GM19099 (cell line): ENCODE data around the gene ADAT1.

Source experiments
- POLR2A ChIP-seq: IDR thresholded peaks from 3 replicates; pipeline ENCODE4 v1.6.1; 2011; ENCODE audit warnings: low read depth; ENCODE audit not compliant: insufficient read length; ENCODE audit errors: extremely low read depth

ADAT1 gene

GRCh38 chr16:75570396-75571065, 52.5 kb downstream of the ADAT1 start:
- TF ChIP-seq POLR2A = no peak

DNA sequence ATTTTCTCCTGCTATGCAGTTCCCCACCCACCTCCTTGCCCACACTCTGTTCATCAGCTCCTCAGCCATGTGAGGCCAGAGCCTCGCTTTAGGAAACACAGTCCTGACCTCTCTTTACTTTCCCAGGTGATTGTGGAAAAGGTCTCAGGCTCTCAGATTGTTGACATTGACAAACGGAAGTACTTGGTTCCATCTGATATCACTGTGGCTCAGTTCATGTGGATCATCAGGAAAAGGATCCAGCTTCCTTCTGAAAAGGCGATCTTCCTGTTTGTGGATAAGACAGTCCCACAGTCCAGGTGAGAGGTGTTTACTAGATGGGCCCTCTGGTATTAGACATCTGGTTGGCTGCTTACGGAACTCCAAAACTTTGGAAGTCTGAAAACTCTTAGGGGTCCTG, 55.2 kb downstream of the ADAT1 start:
- TF ChIP-seq POLR2A = no peak

DNA sequence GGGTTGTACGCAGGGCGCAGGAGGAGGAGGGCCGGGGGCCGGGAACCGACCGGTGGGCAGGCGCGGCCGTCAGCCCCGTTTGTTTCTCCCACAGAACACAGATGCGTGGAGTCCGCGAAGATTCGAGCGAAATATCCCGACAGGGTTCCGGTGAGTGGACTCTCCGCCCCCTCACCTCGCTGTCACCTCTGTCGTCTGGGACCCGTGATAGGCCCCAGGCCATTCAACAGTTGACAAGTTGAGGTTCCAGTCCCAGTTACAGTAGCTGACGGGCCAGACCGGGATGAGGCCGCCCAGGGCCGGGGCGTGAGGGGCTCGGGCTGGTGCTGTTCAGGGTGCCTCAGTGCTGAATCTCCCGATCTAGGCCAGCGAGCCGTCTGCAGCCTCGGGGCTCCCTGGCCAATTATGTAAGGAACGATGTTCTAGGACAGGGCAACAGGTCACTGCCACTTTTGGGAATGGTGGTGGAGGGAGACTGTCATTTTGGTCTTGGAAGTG, 56.3 kb downstream of the ADAT1 start:
- no peak for TF ChIP-seq POLR2A

DNA sequence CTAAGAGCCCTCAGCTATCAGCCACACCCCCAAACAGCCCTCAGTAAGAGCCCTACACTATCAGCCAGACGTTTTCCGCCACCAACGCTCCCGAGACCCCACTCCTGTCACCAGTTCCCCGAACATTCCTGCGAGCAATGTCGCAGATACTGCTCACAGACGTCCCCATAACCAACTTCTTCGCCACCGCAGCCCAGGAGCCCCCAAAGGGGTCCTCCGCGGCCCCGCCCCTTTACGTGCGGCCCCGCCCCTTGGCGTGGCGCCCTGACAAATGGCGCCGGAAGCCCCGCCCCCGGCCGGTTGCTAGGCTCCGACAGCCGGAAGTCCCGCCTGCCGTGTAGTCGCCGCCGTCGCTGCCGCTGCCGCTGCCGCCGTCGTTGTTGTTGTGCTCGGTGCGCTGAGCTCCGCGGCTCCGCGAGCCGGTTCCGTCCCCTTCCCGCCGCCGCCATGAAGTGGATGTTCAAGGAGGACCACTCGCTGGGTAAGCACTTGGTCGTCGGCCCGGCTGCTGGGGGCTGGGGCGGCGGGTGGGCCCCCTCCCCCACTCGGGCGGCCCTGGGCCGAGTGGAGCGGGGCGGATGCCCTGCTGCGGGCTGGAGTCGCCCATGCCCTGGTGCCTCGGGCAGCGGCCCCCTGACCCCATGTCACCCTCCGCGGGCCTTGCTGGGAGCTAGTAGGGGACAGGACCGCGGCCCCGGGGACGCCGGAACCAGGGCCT, 56.9 kb downstream of the ADAT1 start, which contains the start of gene GABARAPL2:
TSS of gene GABARAPL2 (plus strand) at position 340 of the 718 bp plus-strand sequence. CDS start at position 448, 108 bp downstream.
- TF ChIP-seq POLR2A = peak; percentile 49

DNA sequence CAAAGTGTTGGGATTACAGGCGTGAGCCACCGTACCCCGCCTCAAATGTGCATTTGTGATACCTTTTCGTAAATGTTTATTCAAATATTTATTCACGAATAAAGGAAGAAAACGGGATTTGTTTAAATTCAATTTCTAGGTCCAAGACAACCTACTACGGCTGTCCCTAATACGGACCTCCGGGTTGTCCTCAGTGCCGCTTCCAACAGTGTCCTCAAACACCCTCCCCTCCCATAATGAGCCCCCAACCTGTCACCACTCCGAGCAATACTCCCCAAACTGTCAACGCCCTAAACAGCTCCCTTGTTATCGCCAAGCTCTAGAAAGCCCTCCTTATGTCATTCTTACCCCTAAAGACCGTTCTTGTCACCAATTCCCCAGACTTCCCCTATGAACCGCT, 57.4 kb downstream of the ADAT1 start:
- no peak for TF ChIP-seq POLR2A

GRCh38 chr16:75559564-75560372, 63.3 kb downstream of the ADAT1 start:
- no peak for TF ChIP-seq POLR2A

GRCh38 chr16:75558846-75559401, 64.2 kb downstream of the ADAT1 start:
- TF ChIP-seq POLR2A = no peak

DNA sequence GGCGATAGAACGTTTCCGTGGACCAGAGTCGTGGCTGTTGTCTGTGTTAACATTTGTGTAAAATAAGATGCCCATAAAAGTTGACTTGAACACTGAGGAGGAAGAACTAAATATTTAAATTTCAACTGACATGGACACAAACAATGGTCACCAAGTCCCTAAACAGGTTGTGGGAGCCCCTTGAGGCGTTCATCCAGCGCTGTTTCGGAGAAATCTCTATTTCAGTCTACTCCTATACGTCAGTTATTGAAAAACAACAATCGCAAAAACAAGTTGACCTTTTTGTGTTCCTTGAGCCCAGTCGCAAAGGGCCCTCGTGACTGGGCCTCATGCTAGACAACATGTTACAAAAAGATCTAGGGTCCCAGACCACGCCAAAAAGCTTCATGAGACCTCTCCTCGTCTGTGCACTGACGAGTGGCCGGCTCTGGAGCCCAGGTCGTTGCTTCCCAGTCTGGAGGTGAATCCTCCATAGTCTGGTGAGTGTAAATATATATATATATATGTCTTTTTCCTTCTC, 66.6 kb downstream of the ADAT1 start:
- TF ChIP-seq POLR2A = no peak

DNA sequence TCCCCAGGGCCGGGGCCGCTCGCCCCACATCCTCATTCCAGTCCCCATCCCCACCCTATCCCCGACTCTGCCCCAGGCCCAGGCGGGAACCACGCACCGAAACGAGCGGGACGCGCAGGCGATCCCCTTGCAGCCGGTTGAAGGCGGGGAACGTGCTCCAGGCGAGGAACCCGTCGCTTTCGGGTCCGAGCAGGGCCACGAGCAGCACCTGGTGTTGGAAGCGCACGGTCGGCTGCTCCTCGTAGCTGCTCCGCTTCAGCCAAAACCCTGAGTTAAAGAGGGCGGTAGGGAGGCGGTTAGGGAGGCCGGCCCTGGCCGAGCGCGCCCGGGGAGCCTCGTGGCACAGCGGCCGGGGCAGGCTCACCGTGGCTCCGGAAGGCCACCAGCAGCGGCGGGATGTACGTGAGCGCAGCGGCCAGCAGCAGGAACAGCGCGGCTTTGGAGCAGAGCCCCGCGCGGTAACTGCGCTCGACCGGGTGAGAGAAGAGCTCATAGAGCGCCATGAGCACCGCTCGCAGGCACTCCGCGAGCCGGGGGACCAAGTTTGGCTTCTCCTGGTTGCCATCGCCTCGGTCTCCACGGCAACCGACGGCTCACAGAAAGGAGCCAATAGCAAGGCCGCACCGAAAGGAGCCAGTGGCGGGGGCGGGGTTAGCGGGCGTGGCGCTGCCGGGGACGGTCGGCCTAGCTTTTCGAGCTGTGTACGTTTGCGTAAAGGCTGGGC, 67.2 kb downstream of the ADAT1 start, which contains the start of gene TMEM231:
TSS of gene TMEM231 (minus strand) at position 546 of the 724 bp plus-strand sequence. CDS start at position 503, 43 bp downstream.
- peak; percentile 43 for TF ChIP-seq POLR2A

- TF ChIP-seq POLR2A = peak; percentile 37
Observed at GRCh38 chr16:75555213-75555706, 67.8 kb downstream of the ADAT1 start.

GRCh38 chr16:75552951-75553350, 70.1 kb downstream of the ADAT1 start:
- no peak for TF ChIP-seq POLR2A

DNA sequence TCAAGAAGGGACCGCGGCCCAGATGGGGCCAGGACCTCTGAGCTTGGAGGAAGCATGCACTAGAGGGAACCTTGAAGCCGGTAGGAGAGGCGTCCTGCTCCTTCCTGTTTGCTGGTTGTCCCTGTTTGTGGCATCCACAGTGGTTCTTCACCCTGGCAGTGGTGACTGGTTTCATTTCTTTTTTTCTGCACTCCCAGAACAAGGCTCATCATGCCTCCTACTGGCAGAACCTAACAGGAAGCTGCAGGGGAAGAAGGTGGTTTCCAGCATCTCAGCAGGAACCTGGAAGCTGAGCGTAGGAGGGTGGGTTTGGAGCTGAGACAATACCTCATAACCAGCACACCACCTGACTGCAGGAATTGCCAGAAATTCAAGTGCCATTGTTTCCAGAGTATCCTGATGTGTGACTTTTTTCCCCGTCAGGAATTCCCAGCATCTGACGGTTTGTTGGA, 72.8 kb downstream of the ADAT1 start:
- TF ChIP-seq POLR2A = peak; percentile 29
